Activated CD4-positive, alpha-beta T cell treated with anti-CD3 and anti-CD28 coated beads for 24 hours (primary cell): Measurements from ENCODE around the gene FER1L5.

Experiments
- DNase-seq, 2 donors: peaks; one replicate each; pipeline ENCODE4 v3.0.0-alpha.2; 2020; ENCODE audit warnings: low read depth in 2 of 2

Gene FER1L5

DNA sequence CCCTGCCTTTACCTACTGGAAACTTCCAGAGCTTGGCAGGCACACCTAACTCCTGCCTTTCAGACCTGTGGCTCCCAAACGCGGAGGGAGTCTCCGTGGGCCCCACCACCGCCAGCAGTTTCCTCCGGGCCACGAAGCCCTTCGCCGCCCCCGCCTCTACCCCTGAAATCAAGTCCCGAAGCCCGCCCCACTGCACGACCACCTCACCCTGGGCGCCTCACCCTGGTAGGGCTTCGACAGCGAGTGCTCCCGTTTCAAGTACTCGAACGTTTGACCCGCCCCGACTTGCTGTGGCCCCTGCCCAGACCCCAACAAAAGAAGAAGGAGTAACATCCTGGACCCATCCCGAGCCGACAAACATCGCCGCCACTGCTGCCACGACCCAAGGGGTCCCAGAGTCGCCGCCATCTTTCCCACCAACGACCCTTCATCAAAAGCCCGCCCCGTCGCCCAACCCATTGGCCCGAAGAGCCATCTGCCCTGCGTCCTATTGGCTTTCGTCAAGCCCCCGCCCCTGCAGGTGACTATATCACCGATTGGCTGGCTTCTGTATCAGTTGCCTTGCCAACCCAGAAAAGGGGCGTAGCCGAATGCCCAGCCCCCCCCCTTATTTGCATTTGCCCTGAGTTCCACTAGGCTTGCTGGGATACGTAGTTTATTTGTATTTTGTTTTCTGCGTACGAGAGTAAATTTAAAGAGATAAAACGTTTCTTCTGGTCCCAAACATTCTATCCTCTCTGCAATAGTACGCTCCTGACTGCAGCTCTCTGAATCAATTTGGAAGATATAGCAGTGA, 97.3 kb downstream of the FER1L5 start, which contains the start of gene LMAN2L:
TSS of gene LMAN2L (minus strand) at position 432 of the 796 bp plus-strand sequence. CDS start at position 408, 24 bp downstream.
- DNase-seq: peak; percentile 92 to 96

DNA sequence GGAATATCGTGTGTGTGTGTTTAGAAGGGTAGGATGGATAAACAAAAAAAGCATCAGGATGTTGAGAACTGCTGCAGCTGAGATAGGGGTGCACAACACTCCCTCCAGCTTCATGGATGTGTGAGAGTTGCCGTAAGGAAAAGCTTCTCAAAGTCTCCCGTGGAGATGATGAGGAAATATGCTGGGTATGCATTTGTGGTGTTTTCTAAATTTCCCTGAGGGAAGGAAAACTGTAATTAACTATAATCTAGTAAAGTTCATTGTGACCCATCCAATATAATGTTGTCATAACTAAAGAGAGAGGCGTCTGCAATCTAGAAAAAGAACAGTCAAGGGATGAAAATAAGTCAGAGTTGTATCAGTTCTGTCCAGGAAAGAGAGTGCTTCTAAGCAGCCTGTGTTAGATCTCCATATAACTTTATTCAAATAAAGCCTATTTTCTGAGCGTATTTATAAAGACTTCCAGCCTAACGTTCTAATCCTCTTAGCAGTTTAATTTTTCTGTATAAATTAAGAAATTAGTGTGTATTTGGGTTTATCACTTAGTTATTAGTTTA, 104.6 kb downstream of the FER1L5 start:
- DNase-seq: no peak

DNA sequence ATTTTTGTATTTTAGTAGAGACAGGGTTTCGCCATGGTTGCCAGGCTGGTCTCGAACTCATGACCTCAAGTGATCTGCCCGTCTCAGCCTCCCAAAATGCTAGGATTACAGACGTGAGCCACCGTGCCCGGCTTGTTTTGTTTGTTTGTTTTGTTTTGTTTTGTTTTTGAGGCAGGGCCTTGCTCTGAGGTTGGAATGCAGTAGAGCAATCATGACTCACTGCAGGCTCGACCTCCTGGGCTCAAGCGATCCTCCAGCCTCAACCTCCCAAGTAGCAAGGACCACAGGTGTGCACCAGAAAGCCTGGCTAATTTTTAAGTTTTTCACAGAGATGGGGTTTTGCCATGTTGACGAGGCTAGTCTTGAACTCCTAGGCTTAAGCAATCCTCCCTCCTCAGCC, 109.2 kb downstream of the FER1L5 start:
- DNase-seq: no peak

DNA sequence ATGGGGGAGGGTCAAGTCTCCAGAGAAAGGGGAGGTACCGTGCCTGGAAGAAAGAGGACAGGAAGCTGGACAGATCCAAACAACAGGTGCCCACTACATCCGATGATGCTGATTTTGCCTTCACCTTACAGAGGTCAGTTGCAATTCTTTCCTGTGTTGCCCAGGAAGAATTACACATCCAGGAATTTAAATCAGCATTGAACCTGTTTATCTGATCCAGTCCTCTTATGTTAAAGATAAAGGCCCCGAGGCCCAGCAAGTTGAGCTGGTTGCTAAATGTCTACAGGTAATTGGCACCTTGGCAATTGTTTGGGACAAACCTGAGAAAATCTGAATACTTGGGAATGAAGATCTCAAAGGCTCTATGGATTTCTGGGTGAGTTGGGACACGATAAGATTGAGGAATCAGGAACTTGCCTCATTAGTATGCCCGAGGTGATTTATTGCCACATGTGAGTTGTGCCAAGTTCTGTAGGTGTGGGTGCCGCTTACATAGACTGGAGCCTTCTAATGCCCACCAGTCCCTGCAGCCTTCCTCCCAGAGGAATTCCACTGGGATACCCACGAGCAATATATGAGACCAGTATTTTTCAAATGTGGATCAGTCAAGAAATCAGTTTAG, 111.2 kb downstream of the FER1L5 start:
- DNase-seq: no peak

DNA sequence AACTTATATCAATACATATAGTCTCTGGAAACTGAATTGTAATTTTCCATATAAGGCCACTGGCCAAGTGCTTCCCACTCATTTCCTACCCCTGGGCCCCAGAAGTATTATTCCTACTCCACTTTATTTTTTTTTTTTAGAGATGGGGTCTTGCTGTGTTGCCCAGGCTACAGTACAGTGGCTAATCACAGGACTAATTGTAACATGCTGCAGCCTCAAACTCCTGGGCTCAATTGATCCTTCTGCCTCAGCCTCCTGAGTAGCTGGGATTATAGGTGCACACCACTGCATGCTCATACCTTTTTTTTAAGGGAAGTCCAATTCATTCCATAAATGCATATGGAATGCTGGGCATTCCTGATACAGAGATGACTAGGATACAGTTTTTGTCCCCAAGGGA, 111.8 kb downstream of the FER1L5 start:
- no peak for DNase-seq
